Middle frontal gyrus (tissue), 1 donor: Measurements from ENCODE around the gene HDAC5.
"Not testable (repeated sequence)": the region's sequence is repeated elsewhere in the genome, so short reads cannot be mapped to it uniquely, and the experiment has no call there.

ENCODE experiments used
- DNase-seq: peaks from one replicate; pipeline ENCODE4 v3.0.0-alpha.2; 2015; ENCODE audit warnings: low spot score; ENCODE audit errors: extremely low spot score

Gene HDAC5

DNA sequence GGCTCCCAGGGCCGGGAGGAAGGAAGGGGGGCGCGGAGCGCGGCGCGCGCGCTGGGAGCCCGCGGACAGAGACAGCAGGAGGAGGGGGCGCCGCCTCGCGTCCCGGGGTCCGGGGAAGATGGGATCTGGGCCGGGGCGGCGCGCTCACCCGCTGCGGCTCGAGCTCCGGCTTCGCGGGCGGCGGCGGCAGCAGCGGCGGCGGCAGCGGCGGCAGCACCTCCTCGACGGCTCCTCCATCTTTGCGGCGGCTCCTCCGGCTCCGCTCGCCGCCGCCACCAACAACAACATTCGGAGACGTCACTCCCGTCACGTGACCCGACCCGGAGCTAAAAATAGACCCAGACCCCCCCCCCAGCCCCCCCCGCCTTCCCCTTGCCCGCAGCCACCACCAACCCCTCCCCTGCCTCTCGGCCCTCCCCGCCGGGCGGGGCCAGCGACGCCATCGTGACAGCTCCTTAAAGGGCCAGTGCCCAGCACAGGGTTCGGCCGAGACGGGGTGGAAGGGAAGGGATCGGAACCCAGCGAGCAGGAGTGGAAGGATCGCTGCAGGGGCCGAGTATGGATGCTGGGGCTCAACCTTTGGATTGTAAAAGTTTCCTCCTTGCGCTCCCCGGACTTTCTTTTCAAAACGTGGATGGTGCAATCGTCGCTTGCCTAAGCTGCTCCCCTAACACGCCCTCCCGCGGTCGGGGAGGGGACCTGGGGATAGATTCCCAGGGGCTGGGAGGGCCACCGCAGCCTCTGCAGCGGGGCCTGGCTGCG lies at the start of gene HDAC5:
Gene HDAC5 (minus strand): TSS at position 286 of the 762 bp plus-strand sequence. CDS start 6,126 bp downstream, outside the sequence.
- DNase-seq: peak; percentile 95

DNA sequence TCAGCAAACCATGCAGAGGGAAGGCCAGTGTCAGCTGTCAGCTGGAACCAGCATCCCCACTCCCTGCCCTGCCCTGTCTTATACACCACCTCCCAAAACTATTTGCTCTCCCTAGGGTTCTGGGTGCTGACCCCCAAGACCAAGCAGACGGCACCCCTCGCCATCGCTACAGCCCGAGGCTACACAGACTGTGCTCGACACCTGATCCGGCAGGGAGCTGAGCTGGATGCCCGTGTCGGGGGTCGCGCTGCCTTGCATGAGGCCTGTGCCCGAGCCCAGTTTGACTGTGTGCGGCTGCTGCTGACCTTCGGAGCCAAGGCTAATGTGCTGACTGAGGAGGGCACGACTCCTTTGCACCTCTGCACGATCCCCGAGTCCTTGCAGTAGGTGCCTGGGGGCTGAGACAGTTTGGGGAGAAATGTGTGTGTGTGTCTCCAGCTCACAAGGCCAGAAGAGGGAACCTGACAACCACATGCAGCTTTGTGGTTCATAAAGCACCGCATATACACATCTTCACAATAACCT lies 48.6 kb upstream of the HDAC5 start:
- no peak for DNase-seq

GRCh38 chr17:44170499-44171201 lies 47.2 kb upstream of the HDAC5 start, which contains the start of gene ASB16:
TSS of gene ASB16 (plus strand) at chr17:44170704. CDS start at chr17:44170790, 86 bp downstream.
- no peak for DNase-seq

GRCh38 chr17:44170135-44170498 lies 46.7 kb upstream of the HDAC5 start:
- DNase-seq: no peak

DNA sequence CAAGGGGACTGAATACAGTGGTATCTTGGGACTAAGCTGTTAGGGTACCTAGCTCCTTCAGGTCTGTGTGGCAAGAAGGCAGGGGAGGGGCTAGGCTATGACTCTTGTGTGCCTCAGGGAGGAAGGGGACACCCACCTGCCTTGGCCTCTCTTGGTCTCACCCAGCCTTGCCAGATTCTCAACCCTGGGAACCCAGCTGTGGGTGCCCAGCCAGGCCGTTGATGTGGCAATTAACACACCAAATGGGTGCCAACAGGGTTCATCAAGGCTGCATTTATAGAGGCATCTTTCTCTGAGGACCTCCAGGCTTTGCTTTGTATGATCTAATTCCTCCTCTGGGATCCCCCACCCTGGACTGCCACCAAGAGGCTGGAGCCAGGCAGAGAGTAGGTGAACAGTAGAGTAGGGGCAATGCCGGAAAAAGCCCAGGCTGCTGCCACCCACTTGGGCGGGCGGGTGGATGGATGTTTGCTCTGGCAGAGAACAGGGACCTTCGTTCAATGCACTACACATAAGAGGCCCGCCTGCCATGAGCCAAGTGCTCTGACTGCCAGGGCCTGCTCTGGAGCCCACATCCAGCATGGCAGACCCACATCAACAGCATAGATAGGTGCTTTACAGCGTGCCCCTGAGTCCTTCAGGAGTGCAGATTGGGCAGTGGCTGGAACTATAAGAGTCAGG lies 43.9 kb upstream of the HDAC5 start:
- DNase-seq: no peak

DNA sequence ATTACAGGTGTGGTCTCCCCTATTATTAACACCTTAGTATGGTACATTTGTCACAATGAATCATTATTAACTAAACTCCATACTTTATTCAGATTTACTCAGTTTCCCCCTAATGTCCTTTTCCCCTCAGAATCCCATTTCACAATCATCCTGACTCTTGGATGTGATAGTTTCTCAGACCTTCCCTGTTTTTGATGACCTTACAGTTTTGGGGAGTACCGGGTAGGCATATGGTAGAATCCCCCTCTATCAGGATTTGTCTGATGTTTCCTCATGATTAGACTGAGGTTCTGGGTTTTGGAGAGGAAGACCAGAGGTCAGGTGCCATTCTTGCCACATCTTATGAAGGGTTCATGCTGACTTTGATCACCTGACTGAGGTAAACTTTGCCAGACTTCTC lies 41.0 kb upstream of the HDAC5 start:
- no peak for DNase-seq

- DNase-seq: no peak
Measured at GRCh38 chr17:44159519-44160210, 36.2 kb upstream of the HDAC5 start.

GRCh38 chr17:44155488-44155887 lies 32.0 kb upstream of the HDAC5 start:
- DNase-seq: no peak

GRCh38 chr17:44152875-44153274 lies 29.4 kb upstream of the HDAC5 start:
- DNase-seq: no peak

- DNase-seq: no peak
Measured at GRCh38 chr17:44149750-44150329, 26.4 kb upstream of the HDAC5 start.

GRCh38 chr17:44149066-44149465 lies 25.6 kb upstream of the HDAC5 start:
- not testable (repeated sequence) for DNase-seq

DNA sequence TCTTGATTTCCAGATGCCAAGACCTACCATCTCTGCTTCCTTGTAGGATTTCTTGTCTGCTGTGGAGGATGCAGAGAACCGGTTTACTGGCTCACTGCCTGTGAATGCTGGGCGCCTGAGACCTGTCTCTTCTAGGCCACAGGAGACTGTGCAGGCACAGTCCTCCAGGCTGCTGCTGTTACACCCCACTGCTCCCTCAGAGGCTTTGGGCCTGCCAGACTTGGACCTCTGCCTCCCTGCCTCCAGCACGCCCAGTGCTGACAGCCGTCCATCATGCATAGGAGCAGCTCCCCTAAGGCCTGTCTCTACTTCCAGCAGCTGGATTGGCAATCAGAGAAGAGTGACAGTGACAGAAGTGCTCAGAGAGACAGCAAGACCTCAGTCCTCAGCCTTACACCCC lies 24.4 kb upstream of the HDAC5 start:
- DNase-seq: no peak

GRCh38 chr17:44146375-44147346 lies 23.2 kb upstream of the HDAC5 start:
- DNase-seq: no peak

DNA sequence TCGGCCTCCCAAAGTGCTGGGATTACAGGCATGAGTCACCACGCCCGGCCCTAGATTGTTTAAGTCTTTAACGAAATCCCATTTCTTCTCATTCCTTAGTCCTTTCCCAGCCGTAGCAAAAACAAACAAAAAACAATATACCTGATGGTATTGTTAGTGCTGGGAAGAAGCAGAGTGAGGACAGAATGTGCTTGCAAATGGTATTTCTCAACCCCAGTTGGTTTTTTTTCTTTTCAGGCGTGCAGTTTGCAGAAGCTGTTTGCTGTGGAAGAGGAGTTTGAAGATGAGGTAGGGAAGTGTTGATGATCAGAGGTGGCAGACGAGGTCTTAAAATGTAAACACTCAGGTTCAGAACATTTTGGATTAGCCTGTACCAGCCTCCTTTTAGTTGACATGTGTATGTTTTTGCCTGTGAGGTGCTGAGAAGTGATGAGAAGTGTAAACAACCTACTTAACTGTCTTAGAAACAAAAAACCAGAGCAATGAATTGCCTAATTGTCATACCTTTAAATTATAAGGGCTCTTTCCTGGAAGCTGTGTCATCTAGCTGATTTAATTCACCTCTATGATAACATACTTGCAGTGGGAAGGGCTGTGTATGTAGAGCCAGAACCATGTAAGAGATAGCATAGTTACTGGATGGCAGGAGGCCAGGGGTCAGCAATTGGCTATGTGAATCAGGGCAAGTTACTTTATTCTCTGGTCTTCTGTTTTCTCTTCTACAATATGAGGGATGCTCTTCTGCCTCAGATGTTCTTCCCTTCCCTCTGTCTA lies 21.7 kb upstream of the HDAC5 start:
- DNase-seq: no peak

- not testable (repeated sequence) for DNase-seq
Measured at GRCh38 chr17:44143921-44144320, 20.5 kb upstream of the HDAC5 start.

DNA sequence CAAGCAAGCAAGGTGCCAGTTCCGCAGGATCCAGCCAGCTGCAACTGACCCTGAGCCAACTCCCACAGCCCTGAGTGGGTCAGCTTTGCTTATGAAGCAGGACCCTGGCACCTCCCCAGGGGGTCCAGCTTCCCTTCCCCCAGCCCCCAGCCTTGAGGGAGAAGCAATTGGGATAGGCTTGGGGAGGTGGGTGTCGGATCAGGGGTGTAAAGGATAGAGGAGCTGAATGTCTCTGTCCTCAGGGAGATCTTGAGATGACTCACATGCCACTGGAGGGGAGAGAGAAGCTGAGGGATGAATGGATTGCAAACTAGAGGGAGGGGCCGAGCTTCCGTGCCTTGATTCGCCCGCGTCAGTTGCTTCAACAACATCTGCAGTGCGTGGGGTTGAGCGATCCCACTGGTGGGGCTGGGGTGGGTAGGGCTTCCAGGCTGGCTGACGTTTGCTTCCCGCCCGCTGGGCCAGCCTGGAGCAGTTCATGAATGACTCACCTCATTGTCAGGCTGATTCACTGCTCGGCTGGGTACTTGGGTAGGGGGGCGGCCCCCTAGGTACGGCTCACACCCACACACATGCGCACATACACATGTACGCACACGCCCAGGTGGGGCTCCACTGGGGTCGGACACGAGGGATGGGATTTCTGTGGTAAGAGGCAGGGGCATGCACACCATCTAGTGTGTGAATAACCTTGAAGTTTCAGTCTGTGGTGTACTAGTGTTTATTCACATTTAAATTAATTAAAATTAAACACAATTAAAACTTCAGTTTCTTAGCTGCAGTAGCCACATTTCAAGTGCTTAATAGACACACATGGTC lies 14.7 kb upstream of the HDAC5 start:
- DNase-seq: peak; percentile 67

GRCh38 chr17:44134752-44135568 lies 11.5 kb upstream of the HDAC5 start:
- no peak for DNase-seq
